Ecto neural progenitor cell (in vitro differentiated cells): Measurements from ENCODE around the gene SFTPB.
"Not testable (repeated sequence)": the region's sequence is repeated elsewhere in the genome, so short reads cannot be mapped to it uniquely, and the experiment has no call there.

Source experiments
- DNase-seq: peaks from one replicate; pipeline ENCODE4 v3.0.0-alpha.2; 2018; ENCODE audit warnings: low spot score

Gene SFTPB

GRCh38 chr2:85653996-85654395 lies 14.0 kb downstream of the SFTPB start:
- DNase-seq = no peak

- no peak for DNase-seq
Measured at GRCh38 chr2:85652056-85652455, 15.9 kb downstream of the SFTPB start.

- DNase-seq = no peak
Measured at GRCh38 chr2:85651097-85651496, 16.9 kb downstream of the SFTPB start.

GRCh38 chr2:85650456-85650855 lies 17.5 kb downstream of the SFTPB start:
- DNase-seq = no peak

GRCh38 chr2:85649201-85650190 lies 18.5 kb downstream of the SFTPB start:
- DNase-seq = no peak

GRCh38 chr2:85648619-85649018 lies 19.4 kb downstream of the SFTPB start:
- DNase-seq = no peak

GRCh38 chr2:85647823-85648526 lies 20.0 kb downstream of the SFTPB start:
- DNase-seq = no peak

GRCh38 chr2:85646166-85646565 lies 21.8 kb downstream of the SFTPB start:
- DNase-seq = no peak

- DNase-seq = no peak
Measured at GRCh38 chr2:85644909-85645308, 23.1 kb downstream of the SFTPB start.

- DNase-seq = no peak
Measured at GRCh38 chr2:85642725-85643124, 25.3 kb downstream of the SFTPB start.

GRCh38 chr2:85635636-85636035 lies 32.4 kb downstream of the SFTPB start:
- DNase-seq = no peak

- no peak for DNase-seq
Measured at GRCh38 chr2:85635011-85635410, 33.0 kb downstream of the SFTPB start.

- no peak for DNase-seq
Measured at GRCh38 chr2:85631316-85631715, 36.7 kb downstream of the SFTPB start.

- DNase-seq = no peak
Measured at GRCh38 chr2:85628658-85629057, 39.3 kb downstream of the SFTPB start.

- no peak for DNase-seq
Measured at GRCh38 chr2:85623991-85624390, 44.0 kb downstream of the SFTPB start.

- DNase-seq = no peak
Measured at GRCh38 chr2:85621338-85621737, 46.7 kb downstream of the SFTPB start.

GRCh38 chr2:85619617-85620016 lies 48.4 kb downstream of the SFTPB start:
- no peak for DNase-seq

GRCh38 chr2:85617723-85618122 lies 50.3 kb downstream of the SFTPB start:
- not testable (repeated sequence) for DNase-seq

- DNase-seq = no peak
Measured at GRCh38 chr2:85615413-85615728, 52.6 kb downstream of the SFTPB start.

GRCh38 chr2:85614757-85615156 lies 53.2 kb downstream of the SFTPB start:
- DNase-seq = not testable (repeated sequence)

- DNase-seq = no peak
Measured at GRCh38 chr2:85613717-85614515, 54.1 kb downstream of the SFTPB start.
